SK-N-SH treated with all-trans-retinoic acid at 6 μM for 48 hours (cell line): ENCODE results near the gene RAB3B.

ENCODE experiments used
- ARNTL ChIP-seq: fragments of 450-650 bp; formaldehyde crosslinking; IDR thresholded peaks from 2 replicates; pipeline ENCODE4 v1.5.0; 2020; ENCODE audit warnings: low read depth, mild to moderate bottlenecking, moderate library complexity, borderline replicate concordance
- CSRNP3 ChIP-seq: fragments of 250-450 bp; sonication (Bioruptor Pico); IDR thresholded peaks from 2 replicates; pipeline ENCODE4 v1.5.1; 2021; ENCODE audit warnings: mild to moderate bottlenecking, moderate library complexity
- PATZ1 ChIP-seq: fragments of 250-450 bp; sonication (Bioruptor Pico); IDR thresholded peaks from 2 replicates; pipeline ENCODE4 v1.8.0; 2020; ENCODE audit warnings: mild to moderate bottlenecking, moderate library complexity, borderline replicate concordance
- TOX ChIP-seq: fragments of 250-450 bp; sonication (Bioruptor Pico); IDR thresholded peaks from 2 replicates; pipeline ENCODE4 v1.8.0; 2021; ENCODE audit warnings: mild to moderate bottlenecking, moderate library complexity, borderline replicate concordance
- ZC3H10 ChIP-seq: fragments of 250-450 bp; sonication (Bioruptor Pico); IDR thresholded peaks from 2 replicates; pipeline ENCODE4 v1.5.1; 2021; ENCODE audit warnings: mild to moderate bottlenecking, moderate library complexity
- ZFP3 ChIP-seq: fragments of 250-450 bp; sonication (Bioruptor Pico); IDR thresholded peaks from 2 replicates; pipeline ENCODE4 v1.5.0; 2020; ENCODE audit warnings: mild to moderate bottlenecking, moderate library complexity
- ZFP30 ChIP-seq: fragments of 450-650 bp; formaldehyde crosslinking; IDR thresholded peaks from 2 replicates; pipeline ENCODE4 v1.5.0; 2022; ENCODE audit warnings: mild to moderate bottlenecking, moderate library complexity
- ZNF565 ChIP-seq: fragments of 450-650 bp; formaldehyde crosslinking; conservative IDR thresholded peaks from 2 replicates; pipeline ENCODE4 v1.5.0; 2020; ENCODE audit warnings: low read depth, mild to moderate bottlenecking, moderate library complexity
- ZNF70 ChIP-seq: fragments of 450-650 bp; formaldehyde crosslinking; IDR thresholded peaks from 2 replicates; pipeline ENCODE4 v1.5.0; 2020; ENCODE audit warnings: mild to moderate bottlenecking, moderate library complexity
- TF ChIP-seq, protein P1 (sequence below): fragments of 250-450 bp; sonication (Bioruptor Pico); IDR thresholded peaks from 2 replicates; pipeline ENCODE4 v1.5.1; 2020; ENCODE audit warnings: low read depth, mild to moderate bottlenecking, moderate library complexity

- TF ChIP-seq CSRNP3 (CRISPR knock-in tag) (no peak), PATZ1 (no peak), TOX (no peak), ZNF70 (CRISPR knock-in tag) (no peak), ZFP3 (CRISPR knock-in tag) (no peak), ZFP30 (CRISPR knock-in tag) (no peak), ZNF565 (no peak), ARNTL (CRISPR knock-in tag) (no peak), ZC3H10 (CRISPR knock-in tag) (no peak)
- TF ChIP-seq, protein P1, sequence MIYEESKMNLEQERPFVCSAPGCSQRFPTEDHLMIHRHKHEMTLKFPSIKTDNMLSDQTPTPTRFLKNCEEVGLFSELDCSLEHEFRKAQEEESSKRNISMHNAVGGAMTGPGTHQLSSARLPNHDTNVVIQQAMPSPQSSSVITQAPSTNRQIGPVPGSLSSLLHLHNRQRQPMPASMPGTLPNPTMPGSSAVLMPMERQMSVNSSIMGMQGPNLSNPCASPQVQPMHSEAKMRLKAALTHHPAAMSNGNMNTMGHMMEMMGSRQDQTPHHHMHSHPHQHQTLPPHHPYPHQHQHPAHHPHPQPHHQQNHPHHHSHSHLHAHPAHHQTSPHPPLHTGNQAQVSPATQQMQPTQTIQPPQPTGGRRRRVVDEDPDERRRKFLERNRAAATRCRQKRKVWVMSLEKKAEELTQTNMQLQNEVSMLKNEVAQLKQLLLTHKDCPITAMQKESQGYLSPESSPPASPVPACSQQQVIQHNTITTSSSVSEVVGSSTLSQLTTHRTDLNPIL (CRISPR knock-in tag): no peak
These were observed 35.7 kb downstream of the RAB3B start for GRCh38 chr1:51954783-51955182.
